HEK293T (cell line): ENCODE results near the gene FDPS.

Experiments
- ARNT ChIP-seq: fragments of 450-650 bp; IDR thresholded peaks from 2 replicates; pipeline ENCODE4 v1.6.1; 2017; ENCODE audit warnings: mild to moderate bottlenecking
- BHLHE40 ChIP-seq: fragments of 450-650 bp; IDR thresholded peaks from 2 replicates; pipeline ENCODE4 v1.6.1; 2016; ENCODE audit warnings: mild to moderate bottlenecking, moderate library complexity, borderline replicate concordance
- CTBP1 ChIP-seq: fragments of 450-650 bp; IDR thresholded peaks from 2 replicates; pipeline ENCODE4 v1.6.1; 2016; ENCODE audit warnings: borderline replicate concordance
- FOXK2 ChIP-seq: fragments of 450-650 bp; IDR thresholded peaks from 2 replicates; pipeline ENCODE4 v1.6.1; 2016; ENCODE audit warnings: mild to moderate bottlenecking
- L3MBTL2 ChIP-seq: fragments of 450-650 bp; conservative IDR thresholded peaks from 2 replicates; pipeline ENCODE4 v1.6.1; 2016; ENCODE audit warnings: mild to moderate bottlenecking
- NFRKB ChIP-seq: fragments of 450-650 bp; IDR thresholded peaks from 2 replicates; pipeline ENCODE4 v1.6.1; 2016; ENCODE audit warnings: mild to moderate bottlenecking, moderate library complexity
- PKNOX1 ChIP-seq: fragments of 450-650 bp; IDR thresholded peaks from 2 replicates; pipeline ENCODE4 v1.6.1; 2016
- SP1 ChIP-seq: fragments of 450-650 bp; IDR thresholded peaks from 2 replicates; pipeline ENCODE4 v1.6.1; 2017
- SUZ12 ChIP-seq: fragments of 450-650 bp; IDR thresholded peaks from 2 replicates; pipeline ENCODE4 v1.6.1; 2016; ENCODE audit warnings: mild to moderate bottlenecking
- TARDBP ChIP-seq: fragments of 450-650 bp; IDR thresholded peaks from 2 replicates; pipeline ENCODE4 v1.6.1; 2016

- TF ChIP-seq SUZ12 (no peak), CTBP1 (no peak), FOXK2 (no peak), PKNOX1 (no peak), ARNT (no peak), TARDBP (no peak), NFRKB (no peak), SP1 (no peak), L3MBTL2 (no peak), BHLHE40 (no peak)
Measured at GRCh38 chr1:155285063-155285462, 23.6 kb upstream of the FDPS start.
